GM18517 (cell line): Measurements from ENCODE around the gene RIN2.
"Not testable (repeated sequence)": the region's sequence is repeated elsewhere in the genome, so short reads cannot be mapped to it uniquely, and the experiment has no call there.

Source experiments
- ATAC-seq: cut with Tn5 transposase; IDR thresholded peaks from one replicate; pipeline ENCODE4 v1.9.1; 2021; ENCODE audit warnings: mild to moderate bottlenecking, moderate library complexity; ENCODE audit not compliant: unreplicated experiment

The RIN2 gene

DNA sequence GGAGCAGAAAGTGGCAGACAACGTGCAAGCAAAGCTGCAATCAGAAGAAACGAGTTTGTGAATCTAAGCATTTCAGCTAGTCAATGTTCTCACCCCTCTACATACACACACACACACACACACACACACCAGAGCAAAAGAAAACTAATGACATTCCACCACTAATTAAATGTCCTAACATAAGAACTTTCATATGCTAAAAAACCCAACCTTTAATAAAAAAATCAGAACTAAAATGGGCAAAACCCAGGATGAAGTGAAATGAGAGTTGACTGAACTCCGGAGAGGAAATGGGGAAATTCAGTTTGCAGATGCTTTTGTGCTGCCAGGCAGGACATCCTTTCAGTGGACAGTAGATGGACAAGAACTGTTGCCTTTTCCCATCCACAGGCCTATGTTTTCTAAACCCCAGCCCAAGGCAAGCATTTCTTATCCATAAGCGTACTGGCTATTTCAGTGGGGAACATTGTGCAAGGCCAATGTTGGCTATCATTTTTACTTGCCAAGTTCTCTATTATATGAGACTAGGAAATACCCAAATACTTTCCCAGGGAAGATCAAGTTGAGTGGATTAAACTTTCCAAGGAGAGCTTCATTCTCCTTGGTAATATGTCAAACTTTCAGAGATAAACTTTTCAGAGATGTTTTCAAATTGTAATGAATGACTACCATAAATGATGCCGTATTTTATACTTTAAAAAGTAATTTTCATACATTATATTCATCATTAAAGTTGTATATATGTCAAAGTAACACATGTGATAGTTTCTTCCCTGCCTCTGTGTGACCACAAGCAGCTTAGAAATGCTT, 27.3 kb downstream of the RIN2 start:
- ATAC-seq, result no peak

DNA sequence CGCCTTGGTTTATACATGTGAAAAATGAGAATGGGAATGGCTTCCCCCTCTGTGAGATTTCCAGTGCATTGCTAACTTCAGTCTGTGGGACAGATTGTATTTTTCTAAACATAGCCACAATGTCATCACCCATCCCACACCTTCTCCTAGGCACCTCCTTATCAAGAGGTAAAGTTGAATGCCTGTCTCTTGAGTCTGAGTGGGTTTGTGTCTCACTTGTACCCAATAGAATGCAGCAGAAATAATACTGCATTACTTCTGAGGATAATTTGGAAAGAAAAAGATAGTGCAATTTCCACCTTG, 27.9 kb downstream of the RIN2 start:
- no peak for ATAC-seq

DNA sequence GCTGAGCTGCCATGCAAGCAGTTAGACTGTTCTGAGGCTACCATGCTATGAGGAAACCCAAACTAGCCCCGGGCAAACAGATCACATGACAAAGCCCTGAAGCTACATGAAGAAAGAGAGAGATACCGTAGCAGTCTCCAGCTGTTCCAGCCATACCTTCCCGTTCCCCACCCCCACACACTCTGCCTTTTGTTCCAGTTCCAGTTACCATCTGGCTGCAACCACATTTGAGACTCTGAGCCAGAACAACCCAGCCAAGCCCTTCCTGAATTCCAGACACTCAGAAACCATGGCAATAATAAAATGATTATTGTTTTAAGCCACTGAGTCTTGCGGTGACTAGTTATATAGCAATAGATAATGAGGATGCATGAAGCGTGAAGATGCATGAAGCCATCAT, 28.3 kb downstream of the RIN2 start:
- no peak for ATAC-seq

DNA sequence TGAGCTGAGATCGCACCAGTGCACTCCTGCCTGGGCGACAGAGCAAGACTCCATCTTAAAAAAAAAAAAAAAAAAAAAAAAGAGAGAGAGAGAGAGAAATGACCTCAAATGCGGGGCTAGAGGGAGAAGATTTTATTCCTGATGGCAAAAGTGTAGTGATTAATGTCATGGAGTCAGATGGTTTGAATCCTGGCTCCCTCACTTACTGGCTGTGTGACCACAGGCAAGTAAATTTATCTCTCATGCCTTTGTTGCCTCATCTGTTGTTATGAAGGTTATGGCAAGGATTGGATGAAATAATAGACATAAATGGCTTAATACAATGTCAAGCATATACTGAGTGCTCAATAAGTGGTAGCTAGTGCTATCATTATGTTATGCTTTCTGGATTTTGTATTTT, 29.3 kb downstream of the RIN2 start:
- ATAC-seq, result no peak

- no peak for ATAC-seq
Observed at GRCh38 chr20:19789009-19789408, 31.0 kb downstream of the RIN2 start.

DNA sequence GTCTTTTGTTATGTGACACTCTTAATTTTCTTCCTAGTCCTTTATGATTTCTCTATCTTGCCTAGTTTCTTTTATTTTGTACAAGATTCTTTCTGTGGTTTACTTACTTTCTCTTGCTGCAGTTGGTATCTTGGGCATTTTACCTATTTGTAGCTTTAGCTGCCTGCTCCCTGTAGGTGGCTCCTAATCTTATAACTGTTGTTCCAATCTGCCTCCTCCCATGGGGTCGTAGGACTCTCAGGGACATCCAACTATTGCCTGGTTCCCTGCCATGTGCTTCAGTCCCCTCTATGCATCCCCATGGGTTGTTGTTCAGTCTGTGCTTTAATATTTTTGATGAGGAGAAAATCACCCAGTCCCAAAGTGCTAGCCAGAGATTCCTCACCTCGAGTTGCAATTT, 31.4 kb downstream of the RIN2 start:
- no peak for ATAC-seq

GRCh38 chr20:19791887-19792286, 33.8 kb downstream of the RIN2 start:
- no peak for ATAC-seq

GRCh38 chr20:19793716-19794115, 35.7 kb downstream of the RIN2 start:
- ATAC-seq, result no peak

GRCh38 chr20:19794941-19795340, 36.9 kb downstream of the RIN2 start:
- no peak for ATAC-seq

GRCh38 chr20:19799325-19799724, 41.3 kb downstream of the RIN2 start:
- ATAC-seq, result no peak

DNA sequence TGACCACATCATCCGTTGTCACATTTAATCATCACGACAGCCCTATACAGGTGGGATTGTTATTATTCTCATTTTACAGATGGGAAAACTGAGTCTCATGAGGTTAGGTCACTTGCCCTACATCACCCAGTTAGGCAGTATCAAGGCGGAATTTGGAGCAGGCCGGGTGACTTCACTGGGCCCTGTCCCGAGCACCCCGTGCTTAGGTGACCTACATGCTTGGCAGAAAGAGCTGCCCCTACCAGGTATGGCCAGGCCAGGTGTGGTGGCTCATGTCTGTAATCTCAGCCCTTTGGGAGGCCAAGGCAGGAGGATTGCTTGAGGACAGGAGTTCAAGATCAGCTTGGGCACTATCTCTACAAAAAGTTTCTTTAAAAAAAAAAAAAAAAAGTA, 44.0 kb downstream of the RIN2 start:
- no peak for ATAC-seq

DNA sequence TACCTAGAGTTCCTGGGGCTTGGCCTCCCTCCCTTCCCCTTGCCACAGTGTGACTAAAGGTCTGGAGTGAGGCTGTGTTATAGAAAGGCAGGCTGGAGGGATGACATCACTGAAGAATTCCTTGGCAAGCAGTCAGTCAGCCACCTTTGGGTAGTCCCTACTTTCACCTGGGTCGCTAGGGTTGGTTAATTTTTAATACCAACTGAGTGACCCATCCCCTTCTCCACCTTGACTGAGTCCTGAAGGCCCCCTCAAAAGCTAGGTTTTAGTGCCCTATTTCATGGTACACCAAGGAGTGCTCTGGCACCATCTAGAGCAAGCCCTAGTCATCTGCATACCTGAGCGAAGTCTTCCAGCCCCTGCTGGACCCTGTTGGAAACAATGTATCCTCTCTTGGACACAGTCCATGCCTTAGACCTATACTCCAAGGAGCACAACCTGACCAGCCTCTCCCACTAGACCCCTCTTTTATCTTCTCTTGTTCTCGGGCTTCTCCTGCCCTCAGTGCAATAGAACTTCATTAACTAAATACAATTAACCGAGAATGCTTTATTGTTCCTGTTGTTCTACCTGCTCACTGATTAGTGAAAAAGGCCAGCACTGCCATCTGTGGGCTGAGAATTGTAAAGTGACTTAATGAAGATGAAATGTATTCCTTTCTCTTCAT, 44.6 kb downstream of the RIN2 start:
- ATAC-seq, result no peak

- not testable (repeated sequence) for ATAC-seq
Observed at GRCh38 chr20:19806276-19806675, 48.2 kb downstream of the RIN2 start.

GRCh38 chr20:19806806-19807190, 48.7 kb downstream of the RIN2 start:
- no peak for ATAC-seq

GRCh38 chr20:19807191-19807945, 49.3 kb downstream of the RIN2 start:
- no peak for ATAC-seq
